ENCODE measurements around the gene SF3B3. TPM values are rescaled to one million over a fixed set of nuclear protein-coding genes. Genes with fewer than 3 reads are reported as not detected.

SF3B3 gene
- total RNA-seq, 1 donor from 2014 or later: 182 TPM

GRCh38 chr16:70540994-70541393 is 17.4 kb downstream of the SF3B3 start:
- Mint-ChIP-seq H3K4me1 (ENCODE audit: low read depth) (no peaks in the 10 kb centered on the region), H3K27ac (ENCODE audit: unreplicated experiment) (no peak overlapping the region), H3K9me3 (ENCODE audit: low read depth) (no peaks in the 10 kb centered on the region), H3K4me3 (ENCODE audit: unreplicated experiment) (no peak overlapping the region), H3K36me3 (ENCODE audit: low read depth) (peaks cover 42% of the 10 kb centered on the region), H3K27me3 (ENCODE audit: low read depth) (no peaks in the 10 kb centered on the region)
- TF ChIP-seq CTCF (IDR thresholded peaks at IDR 0.05): no peak
- DNase-seq (ENCODE audit: low spot score): no peak

DNA sequence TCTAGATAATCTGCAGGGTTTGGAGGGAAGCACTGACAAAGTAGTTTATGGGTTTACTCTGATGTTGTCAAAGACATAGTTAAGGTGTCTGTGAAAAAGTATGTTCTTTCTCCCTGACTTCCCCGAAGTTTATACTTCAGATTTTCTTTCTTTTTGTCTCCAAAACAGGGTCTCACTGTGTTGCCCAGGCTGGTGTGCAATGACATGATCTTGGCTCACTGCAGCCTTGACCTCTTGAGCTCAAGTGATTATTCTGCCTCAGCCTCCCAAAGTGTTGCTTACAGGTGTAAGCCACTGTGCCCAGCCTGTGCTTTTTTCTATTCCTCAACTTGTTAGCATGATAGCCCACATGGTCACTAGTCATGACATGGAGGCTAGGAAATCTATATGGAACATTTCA is 20.9 kb downstream of the SF3B3 start:
- no peak for DNase-seq (ENCODE audit: low spot score)
- TF ChIP-seq CTCF (IDR thresholded peaks at IDR 0.05): no peak
- Mint-ChIP-seq H3K4me3 (ENCODE audit: unreplicated experiment) (no peak overlapping the region), H3K27ac (ENCODE audit: unreplicated experiment) (no peak overlapping the region), H3K27me3 (ENCODE audit: low read depth) (no peaks in the 10 kb centered on the region), H3K36me3 (ENCODE audit: low read depth) (peaks cover 44% of the 10 kb centered on the region), H3K9me3 (ENCODE audit: low read depth) (no peaks in the 10 kb centered on the region), H3K4me1 (ENCODE audit: low read depth) (peaks cover 8% of the 10 kb centered on the region)

DNA sequence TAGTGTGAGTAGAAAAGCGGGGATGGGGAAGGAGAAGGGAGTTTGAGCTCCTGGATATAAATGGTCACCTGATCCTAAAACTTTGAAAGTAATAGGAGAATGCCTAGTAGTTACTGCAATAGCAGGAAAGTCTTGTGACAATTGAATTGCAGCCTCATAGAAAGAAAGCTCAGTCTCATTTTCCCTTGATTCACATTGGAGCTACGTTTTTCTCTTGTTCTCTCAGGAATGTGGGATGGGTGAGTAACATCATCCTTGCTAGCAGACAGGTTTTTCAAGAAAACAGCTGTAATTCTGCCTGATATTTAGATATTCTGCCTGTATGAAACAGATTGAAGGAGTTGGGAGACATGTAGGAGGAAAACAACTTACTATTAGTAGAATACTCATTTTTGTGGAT is 25.3 kb downstream of the SF3B3 start:
- Mint-ChIP-seq H3K27ac (ENCODE audit: unreplicated experiment) (peak overlapping the region; percentile 72), H3K4me1 (ENCODE audit: low read depth) (peaks cover 27% of the 10 kb centered on the region)

DNA sequence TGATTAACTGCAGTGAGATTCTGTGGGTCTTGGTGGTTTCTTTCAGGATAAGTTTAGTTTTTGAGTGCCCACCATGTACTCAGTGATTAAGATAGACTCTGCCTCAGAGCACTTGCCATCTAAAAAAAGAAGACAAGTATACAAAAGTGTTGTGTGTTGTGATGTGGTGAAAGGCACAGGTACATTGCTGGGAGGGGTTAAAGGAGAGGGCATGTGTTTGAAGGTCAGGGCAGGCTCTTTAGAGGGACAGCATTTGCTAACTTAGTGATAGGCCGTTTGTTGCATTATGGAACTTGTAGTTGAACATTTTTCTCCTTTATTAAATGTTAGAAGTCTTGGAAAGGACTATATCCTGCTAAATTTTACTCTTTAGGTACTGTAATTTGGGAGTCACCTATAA is 26.5 kb downstream of the SF3B3 start:
- no peak for DNase-seq (ENCODE audit: low spot score)
- peak overlapping the region; percentile 58 for H3K27ac Mint-ChIP-seq (ENCODE audit: unreplicated experiment)
- no peak overlapping the region for H3K4me3 Mint-ChIP-seq (ENCODE audit: unreplicated experiment)
- H3K9me3 Mint-ChIP-seq (ENCODE audit: low read depth): no peaks in the 10 kb centered on the region
- peaks cover 34% of the 10 kb centered on the region for H3K4me1 Mint-ChIP-seq (ENCODE audit: low read depth)
- TF ChIP-seq CTCF (IDR thresholded peaks at IDR 0.05): no peak
- H3K27me3 Mint-ChIP-seq (ENCODE audit: low read depth): no peaks in the 10 kb centered on the region
- peaks cover 46% of the 10 kb centered on the region for H3K36me3 Mint-ChIP-seq (ENCODE audit: low read depth)

More for the DNA sequence above, 25.3 kb downstream of the SF3B3 start:
- peaks cover 44% of the 10 kb centered on the region for H3K36me3 Mint-ChIP-seq (ENCODE audit: low read depth)
- no peak overlapping the region for H3K4me3 Mint-ChIP-seq (ENCODE audit: unreplicated experiment)
- TF ChIP-seq CTCF (IDR thresholded peaks at IDR 0.05): no peak
- H3K9me3 Mint-ChIP-seq (ENCODE audit: low read depth): no peaks in the 10 kb centered on the region
- no peaks in the 10 kb centered on the region for H3K27me3 Mint-ChIP-seq (ENCODE audit: low read depth)
- no peak for DNase-seq (ENCODE audit: low spot score)

DNA sequence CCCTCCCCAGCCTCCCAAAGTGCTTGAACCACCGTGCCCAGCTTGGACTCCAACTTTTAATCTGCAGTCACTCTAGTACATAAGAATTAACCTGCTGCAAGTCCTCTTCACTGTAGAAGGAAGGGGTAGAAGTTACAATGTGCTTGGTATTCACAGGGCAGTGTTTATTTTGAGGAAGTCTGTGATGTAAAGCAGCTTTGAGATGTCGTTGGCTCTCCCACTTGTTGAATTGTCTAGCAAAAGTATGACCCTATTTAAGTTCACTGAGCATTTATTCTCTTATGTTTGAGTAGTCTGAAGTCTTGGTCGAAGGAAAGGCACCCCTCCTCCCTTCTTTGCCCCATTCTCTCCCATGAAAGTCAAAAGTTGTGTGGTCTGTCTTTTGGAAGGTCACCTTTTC is 28.2 kb downstream of the SF3B3 start:
- peak overlapping the region; percentile 69 for H3K27ac Mint-ChIP-seq (ENCODE audit: unreplicated experiment)

More for the DNA sequence above, 28.2 kb downstream of the SF3B3 start:
- H3K9me3 Mint-ChIP-seq (ENCODE audit: low read depth): no peaks in the 10 kb centered on the region
- H3K36me3 Mint-ChIP-seq (ENCODE audit: low read depth): peaks cover 56% of the 10 kb centered on the region
- DNase-seq (ENCODE audit: low spot score): no peak
- H3K4me1 Mint-ChIP-seq (ENCODE audit: low read depth): peaks cover 40% of the 10 kb centered on the region
- H3K4me3 Mint-ChIP-seq (ENCODE audit: unreplicated experiment): no peak overlapping the region
- H3K27me3 Mint-ChIP-seq (ENCODE audit: low read depth): no peaks in the 10 kb centered on the region
- no peak for TF ChIP-seq CTCF (IDR thresholded peaks at IDR 0.05)
